Tibial artery (tissue), 4 donors: ENCODE results near the gene SH2B2.

Experiments used
- DNase-seq, 2 donors: peaks; one replicate each; pipeline ENCODE4 v3.0.0-alpha.2; 2019
- H3K27ac ChIP-seq, 2 donors: fragments of 200-600 bp; sonication (generic) in 1 of 2; 1 replicate in 1 of 2; 2 replicates in 1 of 2; pipeline ENCODE4 v1.5.1; 2018 to 2019; ENCODE audit warnings: mild to moderate bottlenecking in 1 of 2
- H3K27me3 ChIP-seq, 2 donors: fragments of 200-600 bp; sonication (generic) in 1 of 2; one replicate each; pipeline versions ENCODE4 v1.5.1 to v1.6.0; 2016 to 2019
- H3K36me3 ChIP-seq, 3 donors: fragments of 200-600 bp; sonication (generic) in 2 of 3; one replicate each; pipeline ENCODE4 v1.5.1; 2016 to 2019; ENCODE audit warnings: mild to moderate bottlenecking in 2 of 3
- H3K4me1 ChIP-seq, 4 donors: fragments of 200-600 bp; sonication (generic) in 2 of 4; 1 replicate in 3 of 4; 2 replicates in 1 of 4; pipeline ENCODE4 v1.5.1; 2016 to 2019
- H3K4me3 ChIP-seq, 2 donors: fragments of 200-600 bp; sonication (generic) in 1 of 2; 1 replicate in 1 of 2; 2 replicates in 1 of 2; pipeline ENCODE4 v1.5.1; 2018 to 2019; ENCODE audit warnings: mild to moderate bottlenecking in 2 of 2
- H3K9me3 ChIP-seq, 3 donors: fragments of 200-600 bp; sonication (generic) in 1 of 3; one replicate each; pipeline ENCODE4 v1.5.1; 2016 to 2019
- CTCF ChIP-seq, 2 experiments: fragments of 200-600 bp in 1 of 2; fragments of 450-650 bp in 1 of 2; IDR thresholded peaks; one replicate each; pipeline ENCODE4 v1.5.1; 2017 to 2019; ENCODE audit warnings: antibody characterized with exemption in 2 of 2, mild to moderate bottlenecking in 1 of 2, moderate library complexity in 1 of 2
- intact Hi-C: fragments of 100-400 bp; cut with DNase I; formaldehyde crosslinking; loops from one replicate; pipeline ENCODE4 v1.15.0; 2023; ENCODE audit warnings: low total_unique reads

The SH2B2 gene

GRCh38 chr7:102270178-102270887, 16.3 kb upstream of the SH2B2 start:
- peaks cover 0 to 7% (median 5%) of the 10 kb centered on the region in 4 donors for H3K4me1 ChIP-seq
- no peak overlapping the region for H3K4me3 ChIP-seq
- no peak overlapping the region for H3K27ac ChIP-seq
- DNase-seq, result no peak
- TF ChIP-seq CTCF (IDR thresholded peaks at IDR 0.05), result no peak
- H3K27me3 ChIP-seq, result no peaks in the 10 kb centered on the region
- H3K9me3 ChIP-seq, result no peaks in the 10 kb centered on the region
- no peaks in the 10 kb centered on the region for H3K36me3 ChIP-seq
- intact Hi-C loops, result no loop called here

- Histone ChIP-seq H3K27me3 (no peaks in the 10 kb centered on the region), H3K4me3 (no peak overlapping the region), H3K9me3 (no peaks in the 10 kb centered on the region), H3K36me3 (no peaks in the 10 kb centered on the region), H3K4me1 (peaks cover 0 to 7% (median 5%) of the 10 kb centered on the region in 4 donors), H3K27ac (no peak overlapping the region)
- intact Hi-C loops, result no loop called here
- no peak for TF ChIP-seq CTCF (IDR thresholded peaks at IDR 0.05)
- DNase-seq, result no peak
These were observed 15.4 kb upstream of the SH2B2 start for GRCh38 chr7:102271158-102271798.

- intact Hi-C loops, result loop anchor here (2.0 kb wide), 1 partner anchor 729 kb away; no protein-coding TSS in a partner anchor
- peak; percentile 73 to 84 for DNase-seq
- no peaks in the 10 kb centered on the region for H3K36me3 ChIP-seq
- no peak overlapping the region for H3K4me3 ChIP-seq
- H3K4me1 ChIP-seq, result peaks cover 0 to 7% (median 5%) of the 10 kb centered on the region in 4 donors
- TF ChIP-seq CTCF (IDR thresholded peaks at IDR 0.05), result peak; percentile 81 to 92
- H3K9me3 ChIP-seq, result no peaks in the 10 kb centered on the region
- H3K27ac ChIP-seq, result no peak overlapping the region
- no peaks in the 10 kb centered on the region for H3K27me3 ChIP-seq
These were observed 14.4 kb upstream of the SH2B2 start for GRCh38 chr7:102272075-102272916.

- Histone ChIP-seq H3K9me3 (no peaks in the 10 kb centered on the region), H3K36me3 (no peaks in the 10 kb centered on the region), H3K4me1 (peaks cover 0 to 7% (median 5%) of the 10 kb centered on the region in 4 donors), H3K27ac (no peak overlapping the region), H3K27me3 (no peaks in the 10 kb centered on the region), H3K4me3 (no peak overlapping the region)
- no peak for DNase-seq
- TF ChIP-seq CTCF (IDR thresholded peaks at IDR 0.05), result no peak
- intact Hi-C loops, result loop anchor here (2.0 kb wide), 1 partner anchor 730 kb away; no protein-coding TSS in a partner anchor
These were observed 13.5 kb upstream of the SH2B2 start for GRCh38 chr7:102272917-102273748.
